Measurements from ENCODE around the gene LHFPL2. TPM values are rescaled to one million over a fixed set of nuclear protein-coding genes. Genes with fewer than 3 reads are reported as not detected.

LHFPL2 gene
- total RNA-seq, 1 donor from 2014 or later = 33.1 TPM

DNA sequence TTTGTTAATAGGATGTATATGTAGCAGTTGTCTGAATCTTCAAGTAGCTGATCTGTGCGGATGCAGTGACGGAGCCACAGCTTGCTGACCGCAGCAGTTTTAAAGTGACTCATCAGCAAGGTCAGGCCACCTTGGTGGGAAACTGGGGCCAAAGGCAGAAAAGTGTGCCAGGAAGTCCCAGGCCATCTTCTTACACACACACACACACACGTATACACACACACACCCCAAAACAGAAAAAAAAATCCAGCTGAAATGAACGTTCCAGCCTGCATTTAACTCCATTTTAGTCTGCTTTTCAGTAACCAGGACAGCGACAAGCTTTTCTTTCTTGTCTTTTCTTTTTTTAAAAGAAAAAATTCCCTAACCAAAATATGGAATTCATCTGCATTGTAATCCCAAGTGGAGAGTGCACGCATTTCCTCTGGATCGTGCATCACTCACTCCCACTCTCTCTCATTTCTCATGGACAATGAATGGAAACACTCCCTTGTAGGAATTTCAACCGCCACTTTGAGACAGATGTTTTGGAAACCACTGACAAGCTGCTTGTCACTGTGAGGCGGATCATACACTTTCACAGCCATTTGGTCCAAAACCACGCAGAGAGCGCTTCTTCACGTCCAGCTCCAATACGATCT, 103.9 kb downstream of the LHFPL2 start:
- TF ChIP-seq, protein P1, sequence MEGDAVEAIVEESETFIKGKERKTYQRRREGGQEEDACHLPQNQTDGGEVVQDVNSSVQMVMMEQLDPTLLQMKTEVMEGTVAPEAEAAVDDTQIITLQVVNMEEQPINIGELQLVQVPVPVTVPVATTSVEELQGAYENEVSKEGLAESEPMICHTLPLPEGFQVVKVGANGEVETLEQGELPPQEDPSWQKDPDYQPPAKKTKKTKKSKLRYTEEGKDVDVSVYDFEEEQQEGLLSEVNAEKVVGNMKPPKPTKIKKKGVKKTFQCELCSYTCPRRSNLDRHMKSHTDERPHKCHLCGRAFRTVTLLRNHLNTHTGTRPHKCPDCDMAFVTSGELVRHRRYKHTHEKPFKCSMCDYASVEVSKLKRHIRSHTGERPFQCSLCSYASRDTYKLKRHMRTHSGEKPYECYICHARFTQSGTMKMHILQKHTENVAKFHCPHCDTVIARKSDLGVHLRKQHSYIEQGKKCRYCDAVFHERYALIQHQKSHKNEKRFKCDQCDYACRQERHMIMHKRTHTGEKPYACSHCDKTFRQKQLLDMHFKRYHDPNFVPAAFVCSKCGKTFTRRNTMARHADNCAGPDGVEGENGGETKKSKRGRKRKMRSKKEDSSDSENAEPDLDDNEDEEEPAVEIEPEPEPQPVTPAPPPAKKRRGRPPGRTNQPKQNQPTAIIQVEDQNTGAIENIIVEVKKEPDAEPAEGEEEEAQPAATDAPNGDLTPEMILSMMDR (IDR thresholded peaks at IDR 0.05; ENCODE audit: insufficient read depth, low read length, poor library complexity, severe bottlenecking) = no peak
- no peaks in the 10 kb centered on the region for H3K27me3 ChIP-seq (ENCODE audit: control insufficient read depth, insufficient read depth, low read length)
- no peaks in the 10 kb centered on the region for H3K36me3 ChIP-seq (ENCODE audit: control insufficient read depth, insufficient read depth, low read length)
- no peak overlapping the region for H3K4me3 ChIP-seq (ENCODE audit: low read depth, low read length)
- DNase-seq (ENCODE audit: low read depth) = no peak

DNA sequence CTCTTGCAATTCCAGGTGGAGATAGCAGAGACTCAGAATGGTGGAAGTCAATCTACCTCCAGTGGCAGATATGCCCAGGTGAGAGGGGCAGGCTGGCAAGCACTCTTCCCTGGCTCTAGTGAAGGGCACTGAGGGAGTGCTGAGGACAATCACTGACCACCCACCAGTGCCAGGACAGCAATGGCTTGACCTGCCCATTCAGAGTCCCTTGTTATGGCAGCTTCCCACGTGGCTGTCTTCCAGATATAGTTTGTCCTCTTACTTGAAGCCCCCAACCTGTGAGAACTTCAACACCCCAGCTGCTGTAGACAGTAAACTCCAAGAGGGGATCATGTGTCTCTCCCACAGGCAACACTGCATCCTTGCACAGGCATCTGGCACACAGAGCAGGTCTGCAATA, 104.7 kb downstream of the LHFPL2 start:
- Histone ChIP-seq H3K27me3 (ENCODE audit: control insufficient read depth, insufficient read depth, low read length) (no peaks in the 10 kb centered on the region), H3K4me3 (ENCODE audit: low read depth, low read length) (no peak overlapping the region), H3K36me3 (ENCODE audit: control insufficient read depth, insufficient read depth, low read length) (no peaks in the 10 kb centered on the region)
- no peak for DNase-seq (ENCODE audit: low read depth)
- TF ChIP-seq, protein P1 (IDR thresholded peaks at IDR 0.05; ENCODE audit: insufficient read depth, low read length, poor library complexity, severe bottlenecking) = no peak

DNA sequence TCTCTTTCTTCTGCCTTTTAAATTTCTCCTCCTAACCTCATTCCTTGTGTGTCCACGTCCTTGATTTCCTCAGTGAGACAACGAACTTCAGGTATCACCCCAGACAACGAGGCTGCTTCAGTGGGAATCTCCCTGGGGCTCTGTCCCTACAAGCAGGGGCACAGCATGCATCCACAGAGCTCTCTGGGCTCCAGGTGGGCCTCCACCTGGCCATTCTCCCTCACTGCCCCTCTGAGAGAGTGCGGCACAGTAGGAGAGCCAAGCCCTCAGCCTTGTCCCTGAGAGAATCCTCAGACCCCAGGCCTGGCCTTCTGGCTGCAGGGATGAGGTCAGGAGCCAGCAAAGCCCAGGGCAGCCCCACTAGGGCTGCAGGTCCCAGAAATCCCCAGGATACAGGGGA, 105.3 kb downstream of the LHFPL2 start:
- Histone ChIP-seq H3K36me3 (ENCODE audit: control insufficient read depth, insufficient read depth, low read length) (no peaks in the 10 kb centered on the region), H3K27me3 (ENCODE audit: control insufficient read depth, insufficient read depth, low read length) (no peaks in the 10 kb centered on the region), H3K4me3 (ENCODE audit: low read depth, low read length) (no peak overlapping the region)
- no peak for DNase-seq (ENCODE audit: low read depth)
- TF ChIP-seq, protein P1 (IDR thresholded peaks at IDR 0.05; ENCODE audit: insufficient read depth, low read length, poor library complexity, severe bottlenecking) = no peak

DNA sequence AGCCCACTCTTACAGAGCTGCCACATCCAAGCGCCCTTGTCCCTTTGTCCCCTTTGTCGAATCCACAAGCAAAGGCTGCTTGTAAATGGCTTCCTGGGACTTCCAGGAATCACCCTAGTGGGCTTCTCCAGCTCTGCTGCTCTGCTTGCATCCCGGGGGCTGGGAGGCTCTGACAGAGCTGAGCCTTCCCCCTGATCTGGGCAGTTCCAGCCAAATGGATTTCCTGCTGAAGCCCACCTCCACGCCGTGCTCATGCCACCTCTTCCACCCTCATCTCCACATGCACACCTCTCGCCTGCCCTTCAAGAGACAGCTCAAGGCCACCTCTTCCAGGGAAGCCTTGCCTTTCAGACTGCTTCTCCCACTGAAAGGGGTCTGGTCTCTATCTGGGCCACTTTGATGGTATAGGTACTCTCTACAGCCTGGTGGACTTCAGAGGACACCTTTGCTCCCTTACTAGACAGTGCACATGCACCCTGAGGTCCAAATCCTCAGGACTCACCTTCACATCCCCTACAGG, 106.2 kb downstream of the LHFPL2 start:
- TF ChIP-seq, protein P1 (IDR thresholded peaks at IDR 0.05; ENCODE audit: insufficient read depth, low read length, poor library complexity, severe bottlenecking) = no peak
- DNase-seq (ENCODE audit: low read depth) = no peak
- H3K27me3 ChIP-seq (ENCODE audit: control insufficient read depth, insufficient read depth, low read length) = no peaks in the 10 kb centered on the region
- no peaks in the 10 kb centered on the region for H3K36me3 ChIP-seq (ENCODE audit: control insufficient read depth, insufficient read depth, low read length)
- no peak overlapping the region for H3K4me3 ChIP-seq (ENCODE audit: low read depth, low read length)

DNA sequence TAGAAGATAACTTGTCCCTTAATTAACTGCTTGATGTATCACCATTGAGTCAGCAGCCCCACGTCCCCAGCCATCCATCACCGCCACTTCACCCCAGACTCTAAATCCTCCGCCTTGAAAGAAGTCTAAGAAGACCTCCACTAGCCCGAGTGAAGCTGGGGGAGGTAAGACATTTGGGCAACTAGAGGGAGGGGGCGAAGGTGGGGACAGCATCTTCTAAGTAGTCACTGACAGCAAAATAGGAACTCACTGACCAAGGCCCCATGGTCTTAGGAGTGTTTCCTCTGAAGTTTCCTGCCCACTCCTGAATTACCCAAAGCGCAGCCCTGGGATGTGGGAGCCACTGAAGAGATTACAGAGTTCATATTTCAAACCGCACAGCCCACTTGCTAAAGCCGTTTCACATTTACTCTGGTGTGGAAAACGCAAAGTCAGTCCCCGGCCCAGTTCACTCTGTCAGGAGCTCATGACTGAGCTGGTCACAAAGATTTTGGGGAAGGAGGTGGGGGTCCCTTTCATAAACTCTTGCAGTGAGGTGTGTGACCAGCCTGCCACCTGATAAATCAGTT, 107.4 kb downstream of the LHFPL2 start:
- DNase-seq (ENCODE audit: low read depth) = no peak
- H3K36me3 ChIP-seq (ENCODE audit: control insufficient read depth, insufficient read depth, low read length) = no peaks in the 10 kb centered on the region
- TF ChIP-seq, protein P1 (IDR thresholded peaks at IDR 0.05; ENCODE audit: insufficient read depth, low read length, poor library complexity, severe bottlenecking) = no peak

More for the DNA sequence above, 107.4 kb downstream of the LHFPL2 start:
- Histone ChIP-seq H3K4me3 (ENCODE audit: low read depth, low read length) (no peak overlapping the region), H3K27me3 (ENCODE audit: control insufficient read depth, insufficient read depth, low read length) (no peaks in the 10 kb centered on the region)
